ENCODE measurements around the gene MBNL1.

DNA sequence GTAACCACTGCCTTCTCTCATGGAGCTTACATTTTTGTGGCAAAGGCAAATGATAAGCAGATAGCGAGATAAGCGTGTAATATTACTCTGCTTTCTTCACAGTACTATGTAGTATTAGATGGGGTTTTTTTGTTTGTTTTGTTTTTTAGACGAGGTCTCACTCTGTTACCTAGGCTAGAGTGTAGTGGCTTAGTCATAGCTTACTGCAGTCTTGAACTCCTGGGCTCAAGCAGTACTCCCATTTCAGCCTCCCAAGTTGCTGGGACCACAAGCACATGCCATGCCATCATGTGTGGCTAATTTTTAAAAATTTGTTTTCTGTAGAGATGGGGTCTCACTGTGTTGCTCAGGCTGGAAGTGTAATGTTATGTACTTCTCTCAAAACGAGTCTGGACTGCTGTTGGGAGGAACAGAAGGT, 22.9 kb downstream of the MBNL1 start:
- TF ChIP-seq, protein P1, sequence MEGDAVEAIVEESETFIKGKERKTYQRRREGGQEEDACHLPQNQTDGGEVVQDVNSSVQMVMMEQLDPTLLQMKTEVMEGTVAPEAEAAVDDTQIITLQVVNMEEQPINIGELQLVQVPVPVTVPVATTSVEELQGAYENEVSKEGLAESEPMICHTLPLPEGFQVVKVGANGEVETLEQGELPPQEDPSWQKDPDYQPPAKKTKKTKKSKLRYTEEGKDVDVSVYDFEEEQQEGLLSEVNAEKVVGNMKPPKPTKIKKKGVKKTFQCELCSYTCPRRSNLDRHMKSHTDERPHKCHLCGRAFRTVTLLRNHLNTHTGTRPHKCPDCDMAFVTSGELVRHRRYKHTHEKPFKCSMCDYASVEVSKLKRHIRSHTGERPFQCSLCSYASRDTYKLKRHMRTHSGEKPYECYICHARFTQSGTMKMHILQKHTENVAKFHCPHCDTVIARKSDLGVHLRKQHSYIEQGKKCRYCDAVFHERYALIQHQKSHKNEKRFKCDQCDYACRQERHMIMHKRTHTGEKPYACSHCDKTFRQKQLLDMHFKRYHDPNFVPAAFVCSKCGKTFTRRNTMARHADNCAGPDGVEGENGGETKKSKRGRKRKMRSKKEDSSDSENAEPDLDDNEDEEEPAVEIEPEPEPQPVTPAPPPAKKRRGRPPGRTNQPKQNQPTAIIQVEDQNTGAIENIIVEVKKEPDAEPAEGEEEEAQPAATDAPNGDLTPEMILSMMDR (IDR thresholded peaks at IDR 0.05): no peak
- TF ChIP-seq POLR2A (IDR thresholded peaks at IDR 0.05): no peak
